ENCODE data around the gene PCDHGC4. TPM values are rescaled to one million over a fixed set of nuclear protein-coding genes. Genes with fewer than 3 reads are reported as not detected.

The PCDHGC4 gene
- polyA plus RNA-seq, 1 experiment, result 0.49 TPM

DNA sequence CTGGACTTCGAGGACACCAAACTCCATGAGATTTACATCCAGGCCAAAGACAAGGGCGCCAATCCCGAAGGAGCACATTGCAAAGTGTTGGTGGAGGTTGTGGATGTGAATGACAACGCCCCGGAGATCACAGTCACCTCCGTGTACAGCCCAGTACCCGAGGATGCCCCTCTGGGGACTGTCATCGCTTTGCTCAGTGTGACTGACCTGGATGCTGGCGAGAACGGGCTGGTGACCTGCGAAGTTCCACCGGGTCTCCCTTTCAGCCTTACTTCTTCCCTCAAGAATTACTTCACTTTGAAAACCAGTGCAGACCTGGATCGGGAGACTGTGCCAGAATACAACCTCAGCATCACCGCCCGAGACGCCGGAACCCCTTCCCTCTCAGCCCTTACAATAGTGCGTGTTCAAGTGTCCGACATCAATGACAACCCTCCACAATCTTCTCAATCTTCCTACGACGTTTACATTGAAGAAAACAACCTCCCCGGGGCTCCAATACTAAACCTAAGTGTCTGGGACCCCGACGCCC lies 7.7 kb upstream of the PCDHGC4 start:
- peak overlapping the region; percentile 53 for H3K4me3 ChIP-seq (ENCODE audit: low read depth, low read length)
- ChIA-PET CTCF (interaction anchor here (0.8 to 4.9 kb wide), 16 partner anchors 10 to 81 kb away, joined by 3 to 46 read pairs (median 8); partner anchors contain the start of genes PCDHGA10, PCDHGA12, PCDHGB7 and PCDHGC5), POLR2A (interaction anchor here (0.8 kb wide), 1 partner anchor 47 kb away, joined by 7 read pairs; the partner anchor contains the start of gene PCDHGA12)
- no peaks in the 10 kb centered on the region for H3K36me3 ChIP-seq (ENCODE audit: control insufficient read depth, insufficient read depth, low read length)
- TF ChIP-seq, protein P1, sequence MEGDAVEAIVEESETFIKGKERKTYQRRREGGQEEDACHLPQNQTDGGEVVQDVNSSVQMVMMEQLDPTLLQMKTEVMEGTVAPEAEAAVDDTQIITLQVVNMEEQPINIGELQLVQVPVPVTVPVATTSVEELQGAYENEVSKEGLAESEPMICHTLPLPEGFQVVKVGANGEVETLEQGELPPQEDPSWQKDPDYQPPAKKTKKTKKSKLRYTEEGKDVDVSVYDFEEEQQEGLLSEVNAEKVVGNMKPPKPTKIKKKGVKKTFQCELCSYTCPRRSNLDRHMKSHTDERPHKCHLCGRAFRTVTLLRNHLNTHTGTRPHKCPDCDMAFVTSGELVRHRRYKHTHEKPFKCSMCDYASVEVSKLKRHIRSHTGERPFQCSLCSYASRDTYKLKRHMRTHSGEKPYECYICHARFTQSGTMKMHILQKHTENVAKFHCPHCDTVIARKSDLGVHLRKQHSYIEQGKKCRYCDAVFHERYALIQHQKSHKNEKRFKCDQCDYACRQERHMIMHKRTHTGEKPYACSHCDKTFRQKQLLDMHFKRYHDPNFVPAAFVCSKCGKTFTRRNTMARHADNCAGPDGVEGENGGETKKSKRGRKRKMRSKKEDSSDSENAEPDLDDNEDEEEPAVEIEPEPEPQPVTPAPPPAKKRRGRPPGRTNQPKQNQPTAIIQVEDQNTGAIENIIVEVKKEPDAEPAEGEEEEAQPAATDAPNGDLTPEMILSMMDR (IDR thresholded peaks at IDR 0.05; ENCODE audit: insufficient read depth, low read depth, low read length), result no peak
- no peak for DNase-seq (ENCODE audit: low read depth)
- no peaks in the 10 kb centered on the region for H3K27me3 ChIP-seq (ENCODE audit: control insufficient read depth, insufficient read depth, low read length)

GRCh38 chr5:141477815-141478214 lies 7.0 kb upstream of the PCDHGC4 start:
- ChIA-PET POLR2A (no interaction called here), CTCF (interaction anchor here (0.8 to 4.9 kb wide), 12 partner anchors 9 to 86 kb away, joined by 3 to 46 read pairs (median 6); partner anchors contain the start of genes PCDHGA12, PCDHGB7 and PCDHGC5)
- Histone ChIP-seq H3K4me3 (ENCODE audit: low read depth, low read length) (peak overlapping the region; percentile 53), H3K36me3 (ENCODE audit: control insufficient read depth, insufficient read depth, low read length) (no peaks in the 10 kb centered on the region), H3K27me3 (ENCODE audit: control insufficient read depth, insufficient read depth, low read length) (no peaks in the 10 kb centered on the region)
- no peak for DNase-seq (ENCODE audit: low read depth)
- TF ChIP-seq, protein P1 (IDR thresholded peaks at IDR 0.05; ENCODE audit: insufficient read depth, low read depth, low read length), result no peak

GRCh38 chr5:141478321-141478945 lies 6.4 kb upstream of the PCDHGC4 start:
- H3K36me3 ChIP-seq (ENCODE audit: control insufficient read depth, insufficient read depth, low read length), result no peaks in the 10 kb centered on the region
- DNase-seq (ENCODE audit: low read depth), result no peak
- ChIA-PET POLR2A (interaction anchor here (0.6 kb wide), 1 partner anchor 10 kb away, joined by 3 read pairs; the partner anchor contains the start of gene PCDHGC5), CTCF (interaction anchor here (0.6 to 4.9 kb wide), 14 partner anchors 8 to 123 kb away, joined by 3 to 46 read pairs (median 4); partner anchors contain the start of genes PCDHGA4, PCDHGB7 and PCDHGC5)
- H3K4me3 ChIP-seq (ENCODE audit: low read depth, low read length), result peak overlapping the region; percentile 53
- H3K27me3 ChIP-seq (ENCODE audit: control insufficient read depth, insufficient read depth, low read length), result no peaks in the 10 kb centered on the region
- TF ChIP-seq, protein P1 (IDR thresholded peaks at IDR 0.05; ENCODE audit: insufficient read depth, low read depth, low read length), result peak; percentile 44

DNA sequence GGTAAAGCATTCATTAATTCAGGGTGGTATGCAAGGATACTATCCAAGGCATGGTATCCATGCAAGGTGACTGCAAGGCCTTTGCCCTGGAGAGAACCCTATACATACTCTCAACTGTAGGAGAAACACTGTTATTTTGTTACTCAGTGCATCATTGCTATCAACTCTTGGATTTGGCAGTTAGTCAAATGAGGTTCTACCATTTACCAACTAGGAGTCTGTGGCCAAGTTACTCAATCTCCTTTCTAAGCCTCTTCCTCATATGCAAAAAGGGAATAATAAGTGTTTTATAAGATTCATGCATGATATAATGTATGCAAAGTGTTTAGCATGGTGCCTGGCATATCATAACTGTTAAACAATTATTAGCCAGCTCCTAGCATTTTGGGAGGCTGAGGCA lies 5.1 kb upstream of the PCDHGC4 start:
- no peak for DNase-seq (ENCODE audit: low read depth)
- no peaks in the 10 kb centered on the region for H3K27me3 ChIP-seq (ENCODE audit: control insufficient read depth, insufficient read depth, low read length)
- TF ChIP-seq, protein P1 (IDR thresholded peaks at IDR 0.05; ENCODE audit: insufficient read depth, low read depth, low read length), result no peak
- ChIA-PET POLR2A (no interaction called here), CTCF (interaction anchor here (0.6 to 1.7 kb wide), 3 partner anchors 78 to 307 kb away, joined by 3 to 6 read pairs (median 3); no protein-coding TSS in a partner anchor)
- H3K36me3 ChIP-seq (ENCODE audit: control insufficient read depth, insufficient read depth, low read length), result no peaks in the 10 kb centered on the region
- no peak overlapping the region for H3K4me3 ChIP-seq (ENCODE audit: low read depth, low read length)

DNA sequence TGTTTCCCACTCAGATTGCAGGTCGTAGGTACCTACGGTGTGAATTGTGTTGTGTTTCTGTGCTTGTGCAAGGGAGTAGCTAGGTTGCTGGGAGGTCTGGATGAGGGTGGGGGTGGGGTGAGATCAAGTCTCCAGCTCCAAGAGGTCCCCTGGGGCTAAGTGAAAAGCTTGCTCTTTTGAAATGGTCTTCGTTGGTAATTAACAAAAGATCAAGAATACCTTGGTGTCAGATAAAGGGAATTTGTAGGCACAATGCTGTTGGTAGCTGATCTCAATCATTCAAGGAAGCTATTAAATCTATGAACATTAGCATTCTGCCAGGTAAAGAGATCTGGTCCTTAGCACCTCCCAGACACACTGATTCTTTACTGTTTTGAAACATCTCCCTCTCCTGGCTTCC lies 928 bp upstream of the PCDHGC4 start:
- CTCF ChIA-PET, result interaction anchor here (0.6 to 2.6 kb wide), 5 partner anchors 9 to 74 kb away, joined by 3 to 5 read pairs (median 3); no protein-coding TSS in a partner anchor
- TF ChIP-seq, protein P1 (IDR thresholded peaks at IDR 0.05; ENCODE audit: insufficient read depth, low read depth, low read length), result no peak
- Histone ChIP-seq H3K36me3 (ENCODE audit: control insufficient read depth, insufficient read depth, low read length) (peaks cover 9% of the 10 kb centered on the region; the same call in 1 of the 2 replicates), H3K27me3 (ENCODE audit: control insufficient read depth, insufficient read depth, low read length) (no peaks in the 10 kb centered on the region), H3K4me3 (ENCODE audit: low read depth, low read length) (no peak overlapping the region)
- POLR2A ChIA-PET, result no interaction called here
- DNase-seq (ENCODE audit: low read depth), result no peak

Data from BJ (cell line).